ENCODE measurements around the gene BRD8.

BRD8 gene

GRCh38 chr5:138149530-138149929, 28.9 kb downstream of the BRD8 start:
- no peak for TF ChIP-seq CTCF (IDR thresholded peaks at IDR 0.05)

- TF ChIP-seq CTCF (IDR thresholded peaks at IDR 0.05): no peak
These were observed 29.6 kb downstream of the BRD8 start for GRCh38 chr5:138148811-138149210.

GRCh38 chr5:138141734-138142133, 36.7 kb downstream of the BRD8 start:
- no peak for TF ChIP-seq CTCF (IDR thresholded peaks at IDR 0.05)

- no peak for TF ChIP-seq CTCF (IDR thresholded peaks at IDR 0.05)
These were observed 38.2 kb downstream of the BRD8 start for GRCh38 chr5:138140268-138140667.

GRCh38 chr5:138139781-138140090, 38.7 kb downstream of the BRD8 start:
- no peak for TF ChIP-seq CTCF (IDR thresholded peaks at IDR 0.05)

- TF ChIP-seq CTCF (IDR thresholded peaks at IDR 0.05): no peak
These were observed 39.3 kb downstream of the BRD8 start, which contains the start of gene NME5 for GRCh38 chr5:138138949-138139780. Gene NME5 (minus strand): TSS chr5:138139428. CDS start chr5:138138780, 648 bp downstream.

GRCh38 chr5:138132543-138132942, 45.9 kb downstream of the BRD8 start:
- no peak for TF ChIP-seq CTCF (IDR thresholded peaks at IDR 0.05)

GRCh38 chr5:138129347-138129746, 49.1 kb downstream of the BRD8 start:
- no peak for TF ChIP-seq CTCF (IDR thresholded peaks at IDR 0.05)

All from LNCAP (cell line).